H9 (cell line): Measurements from ENCODE around the gene SPAG7. TPM values are rescaled to one million over a fixed set of nuclear protein-coding genes. Genes with fewer than 3 reads are reported as not detected.

Experiments used
- DNase-seq: peaks from one replicate; pipeline ENCODE4 v3.0.0-alpha.2; 2017
- H2AFZ ChIP-seq: one replicate; pipeline ENCODE4 v1.6.1; 2013; ENCODE audit warnings: mild to moderate bottlenecking, low read length, control low read depth, moderate library complexity
- H2AK5ac ChIP-seq: 2 replicates; pipeline ENCODE4 v1.6.1; 2013; ENCODE audit warnings: low read length, control low read depth, mixed read lengths; ENCODE audit not compliant: insufficient read length
- H2BK120ac ChIP-seq: one replicate; pipeline ENCODE4 v1.6.1; 2013; ENCODE audit warnings: low read depth, mild to moderate bottlenecking, low read length, control low read depth, inconsistent platforms; ENCODE audit not compliant: poor library complexity, severe bottlenecking
- H2BK12ac ChIP-seq: 2 replicates; pipeline ENCODE4 v1.6.1; 2013; ENCODE audit warnings: low read length, control low read depth, mixed read lengths, low read depth; ENCODE audit not compliant: insufficient read length
- H2BK15ac ChIP-seq: 2 replicates; pipeline ENCODE4 v1.6.1; 2013; ENCODE audit warnings: low read depth, low read length, control low read depth
- H2BK20ac ChIP-seq: one replicate; pipeline ENCODE4 v1.6.1; 2013; ENCODE audit warnings: low read depth, mild to moderate bottlenecking, low read length, control low read depth, inconsistent platforms; ENCODE audit not compliant: poor library complexity, severe bottlenecking
- H2BK5ac ChIP-seq: 2 replicates; pipeline ENCODE4 v1.6.1; 2013; ENCODE audit warnings: low read length, control low read depth, mixed read lengths; ENCODE audit not compliant: insufficient read length
- H3K14ac ChIP-seq: 2 replicates; pipeline ENCODE4 v1.6.1; 2013; ENCODE audit warnings: low read length, control low read depth; ENCODE audit not compliant: insufficient read depth
- H3K18ac ChIP-seq: 2 replicates; pipeline ENCODE4 v1.6.1; 2013; ENCODE audit warnings: low read depth, mild to moderate bottlenecking, mixed read lengths, low read length, control low read depth; ENCODE audit not compliant: insufficient read length
- H3K23ac ChIP-seq: 2 replicates; pipeline ENCODE4 v1.6.1; 2013; ENCODE audit warnings: low read length, control low read depth, mixed read lengths, low read depth; ENCODE audit not compliant: insufficient read length
- H3K23me2 ChIP-seq: 2 replicates; pipeline ENCODE4 v1.6.1; 2013; ENCODE audit warnings: low read depth, mild to moderate bottlenecking, mixed read lengths, low read length, control low read depth; ENCODE audit not compliant: insufficient read length, poor library complexity, severe bottlenecking
- H3K27ac ChIP-seq: 2 replicates; pipeline ENCODE4 v1.5.1; 2013; ENCODE audit warnings: low read length, control low read depth, mixed read lengths, low read depth; ENCODE audit not compliant: insufficient read length
- H3K27me3 ChIP-seq: 2 replicates; pipeline ENCODE4 v1.6.1; 2013; ENCODE audit warnings: low read length, control low read depth, inconsistent platforms; ENCODE audit not compliant: insufficient read depth
- H3K4ac ChIP-seq: 2 replicates; pipeline ENCODE4 v1.6.1; 2013; ENCODE audit warnings: low read depth, mild to moderate bottlenecking, control low read depth, inconsistent platforms, low read length, moderate library complexity
- H3K4me1 ChIP-seq: 2 replicates; pipeline ENCODE4 v1.6.1; 2013; ENCODE audit warnings: low read length, control low read depth, inconsistent platforms; ENCODE audit not compliant: insufficient read depth
- H3K4me2 ChIP-seq: 2 replicates; pipeline ENCODE4 v1.6.1; 2013; ENCODE audit warnings: low read length, control low read depth, mixed read lengths; ENCODE audit not compliant: insufficient read length, insufficient read depth
- H3K56ac ChIP-seq: 2 replicates; pipeline ENCODE4 v1.6.1; 2013; ENCODE audit warnings: low read depth, mild to moderate bottlenecking, mixed read lengths, low read length, control low read depth; ENCODE audit not compliant: insufficient read length
- H3K79me1 ChIP-seq: 2 replicates; pipeline ENCODE4 v1.6.1; 2013; ENCODE audit warnings: low read depth, mild to moderate bottlenecking, moderate library complexity, low read length, control low read depth, inconsistent platforms; ENCODE audit not compliant: insufficient read depth, poor library complexity, severe bottlenecking
- H3K79me2 ChIP-seq: 2 replicates; pipeline ENCODE4 v1.6.1; 2013; ENCODE audit warnings: low read length, control low read depth, inconsistent platforms; ENCODE audit not compliant: insufficient read depth
- H3K9ac ChIP-seq: 2 replicates; pipeline ENCODE4 v1.6.1; 2013; ENCODE audit warnings: low read length, control low read depth, mixed read lengths; ENCODE audit not compliant: insufficient read length; ENCODE audit errors: extremely low read depth
- H3K9me3 ChIP-seq: one replicate; pipeline ENCODE4 v1.6.1; 2013; ENCODE audit warnings: low read depth, low read length, inconsistent platforms; ENCODE audit not compliant: control insufficient read depth
- H3T11ph ChIP-seq: one replicate; pipeline ENCODE4 v1.6.1; 2013; ENCODE audit warnings: mild to moderate bottlenecking, low read length, control low read depth, inconsistent platforms
- H4K20me1 ChIP-seq: one replicate; pipeline ENCODE4 v1.6.1; 2013; ENCODE audit not compliant: control insufficient read depth, insufficient read length, insufficient read depth
- H4K5ac ChIP-seq: 2 replicates; pipeline ENCODE4 v1.6.1; 2013; ENCODE audit warnings: low read depth, mild to moderate bottlenecking, mixed read lengths, low read length, control low read depth; ENCODE audit not compliant: insufficient read length
- H4K8ac ChIP-seq: replicated peaks from 2 replicates; pipeline ENCODE4 v1.6.1; 2013; ENCODE audit warnings: low read length, control low read depth, mixed read lengths, low read depth; ENCODE audit not compliant: insufficient read length
- H4K91ac ChIP-seq: 2 replicates; pipeline ENCODE4 v1.6.1; 2013; ENCODE audit warnings: low read depth, mild to moderate bottlenecking, moderate library complexity, mixed read lengths, low read length, control low read depth; ENCODE audit not compliant: insufficient read length
- H3K27ac Mint-ChIP-seq, 3 experiments: 2 replicates in 2 of 3; 3 replicates in 1 of 3; pipeline ENCODE4 v1.8.0; 2020 to 2021; ENCODE audit warnings: mixed read lengths in 3 of 3, mild to moderate bottlenecking in 1 of 3, moderate library complexity in 1 of 3
- H3K27me3 Mint-ChIP-seq: 2 replicates; pipeline ENCODE4 v1.8.0; 2021; ENCODE audit warnings: low read depth, mild to moderate bottlenecking, moderate library complexity, mixed read lengths
- H3K36me3 Mint-ChIP-seq, 3 experiments: 2 replicates in 2 of 3; 3 replicates in 1 of 3; pipeline ENCODE4 v1.8.0; 2020 to 2021; ENCODE audit warnings: low read depth in 3 of 3, mixed read lengths in 3 of 3; ENCODE audit not compliant: insufficient read depth in 1 of 3
- H3K4me1 Mint-ChIP-seq, 2 experiments: 2 replicates each; pipeline ENCODE4 v1.8.0; 2020; ENCODE audit warnings: mixed read lengths in 2 of 2
- H3K4me3 Mint-ChIP-seq, 2 experiments: 2 replicates in 1 of 2; 3 replicates in 1 of 2; pipeline ENCODE4 v1.8.0; 2020 to 2021; ENCODE audit warnings: mild to moderate bottlenecking in 2 of 2, mixed read lengths in 2 of 2, moderate library complexity in 1 of 2
- H3K9me3 Mint-ChIP-seq, 2 experiments: 2 replicates in 1 of 2; 3 replicates in 1 of 2; pipeline ENCODE4 v1.8.0; 2020; ENCODE audit warnings: mild to moderate bottlenecking in 2 of 2, mixed read lengths in 2 of 2, moderate library complexity in 1 of 2
- WGBS: extraction: QIAGEN DNeasy Blood & Tissue Kit; methylation state at CpG from one replicate; pipeline ENCODE4 v1.1.7; 2013; ENCODE audit warnings: missing lambda C conversion rate, low lambda C conversion rate, mixed read lengths; ENCODE audit not compliant: insufficient read length; ENCODE audit errors: extremely low coverage; 5-methylcytosine and 5-hydroxymethylcytosine counted together
- total RNA-seq: library from RNA; stranded (reverse); gene quantifications from 2 replicates; pipeline ENCODE4 v1.2.1, GENCODE V29; 2021
- TF ChIP-seq, protein P1 (sequence below): fragments of 200-600 bp; sonication (generic); conservative IDR thresholded peaks from 3 replicates; pipeline ENCODE4 v1.8.0; 2021; ENCODE audit warnings: antibody characterized with exemption, mild to moderate bottlenecking

Gene SPAG7
- total RNA-seq, 1 experiment from 2014 or later, result 102 TPM

DNA sequence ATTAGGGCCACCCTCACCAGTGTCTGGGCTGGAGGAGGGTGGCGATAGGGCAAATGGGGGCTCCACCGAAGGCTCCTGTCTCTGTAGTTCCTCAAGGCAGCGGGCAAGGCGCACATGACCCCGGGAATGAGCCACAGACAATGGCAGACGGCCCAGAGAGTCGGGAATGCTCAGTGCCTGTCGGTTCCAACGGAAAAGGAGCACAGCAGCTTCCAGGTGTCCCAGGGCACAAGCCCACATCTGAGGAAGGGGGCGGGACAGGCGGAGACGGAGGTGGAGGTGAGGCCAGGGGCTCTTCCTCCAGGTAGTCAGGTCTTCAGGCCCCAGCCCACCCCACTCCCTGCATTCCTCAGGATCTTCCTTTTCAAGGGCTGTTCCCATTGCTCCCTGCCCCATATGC lies 5.1 kb upstream of the SPAG7 start:
- Mint-ChIP-seq H3K27ac (peak overlapping the region; percentile 83 to 98 (median 88); a peak in 6 of 7 replicates), H3K4me1 (peaks cover 31% of the 10 kb centered on the region in 2 experiments), H3K9me3 (no peaks in the 10 kb centered on the region), H3K36me3 (peaks cover 20 to 46% (median 24%) of the 10 kb centered on the region in 3 experiments), H3K27me3 (peaks cover 48% of the 10 kb centered on the region), H3K4me3 (peak overlapping the region in 1 of 2 experiments; percentile 73)
- Histone ChIP-seq H2AFZ (no peak overlapping the region), H3K23ac (no peak overlapping the region), H3K79me2 (peaks cover 2% of the 10 kb centered on the region; the same call in 1 of the 2 replicates), H2AK5ac (no peak overlapping the region), H3K9ac (no peak overlapping the region), H4K20me1 (no peaks in the 10 kb centered on the region), H2BK12ac (no peak overlapping the region), H3T11ph (no peak overlapping the region), H3K27ac (no peak overlapping the region), H2BK15ac (no peak overlapping the region), H3K4ac (no peak overlapping the region), H3K18ac (no peak overlapping the region), H3K79me1 (no peaks in the 10 kb centered on the region), H3K56ac (no peak overlapping the region), H3K14ac (peak overlapping the region; percentile 2; the same call in 1 of the 2 replicates), H3K4me2 (peak overlapping the region; percentile 4), H2BK5ac (no peak overlapping the region), H2BK120ac (no peak overlapping the region), H3K23me2 (peaks cover 15% of the 10 kb centered on the region), H3K27me3 (peaks cover 16% of the 10 kb centered on the region; the same call in 1 of the 2 replicates), H3K9me3 (no peaks in the 10 kb centered on the region), H4K8ac (no peak overlapping the region), H4K5ac (no peak overlapping the region), H4K91ac (no peak overlapping the region), H2BK20ac (no peak overlapping the region), H3K4me1 (peaks cover 10% of the 10 kb centered on the region; the same call in 1 of the 2 replicates)
- WGBS, result no CpG with 5 or more reads among the region's 12 CpGs
- TF ChIP-seq, protein P1, sequence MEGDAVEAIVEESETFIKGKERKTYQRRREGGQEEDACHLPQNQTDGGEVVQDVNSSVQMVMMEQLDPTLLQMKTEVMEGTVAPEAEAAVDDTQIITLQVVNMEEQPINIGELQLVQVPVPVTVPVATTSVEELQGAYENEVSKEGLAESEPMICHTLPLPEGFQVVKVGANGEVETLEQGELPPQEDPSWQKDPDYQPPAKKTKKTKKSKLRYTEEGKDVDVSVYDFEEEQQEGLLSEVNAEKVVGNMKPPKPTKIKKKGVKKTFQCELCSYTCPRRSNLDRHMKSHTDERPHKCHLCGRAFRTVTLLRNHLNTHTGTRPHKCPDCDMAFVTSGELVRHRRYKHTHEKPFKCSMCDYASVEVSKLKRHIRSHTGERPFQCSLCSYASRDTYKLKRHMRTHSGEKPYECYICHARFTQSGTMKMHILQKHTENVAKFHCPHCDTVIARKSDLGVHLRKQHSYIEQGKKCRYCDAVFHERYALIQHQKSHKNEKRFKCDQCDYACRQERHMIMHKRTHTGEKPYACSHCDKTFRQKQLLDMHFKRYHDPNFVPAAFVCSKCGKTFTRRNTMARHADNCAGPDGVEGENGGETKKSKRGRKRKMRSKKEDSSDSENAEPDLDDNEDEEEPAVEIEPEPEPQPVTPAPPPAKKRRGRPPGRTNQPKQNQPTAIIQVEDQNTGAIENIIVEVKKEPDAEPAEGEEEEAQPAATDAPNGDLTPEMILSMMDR, result no peak
- peak; percentile 92 for DNase-seq
